Activated CD8-positive, alpha-beta memory T cell treated with anti-CD3 and anti-CD28 coated beads, Interleukin-2, amount 50 U/mL, for 1 hour (primary cell): Measurements from ENCODE around the gene KCTD20.
"Not testable (repeated sequence)": the region's sequence is repeated elsewhere in the genome, so short reads cannot be mapped to it uniquely, and the experiment has no call there.

Experiments used
- DNase-seq: peaks from one replicate; pipeline ENCODE4 v3.0.0-alpha.2; 2020; ENCODE audit errors: extremely low read depth

Gene KCTD20

DNA sequence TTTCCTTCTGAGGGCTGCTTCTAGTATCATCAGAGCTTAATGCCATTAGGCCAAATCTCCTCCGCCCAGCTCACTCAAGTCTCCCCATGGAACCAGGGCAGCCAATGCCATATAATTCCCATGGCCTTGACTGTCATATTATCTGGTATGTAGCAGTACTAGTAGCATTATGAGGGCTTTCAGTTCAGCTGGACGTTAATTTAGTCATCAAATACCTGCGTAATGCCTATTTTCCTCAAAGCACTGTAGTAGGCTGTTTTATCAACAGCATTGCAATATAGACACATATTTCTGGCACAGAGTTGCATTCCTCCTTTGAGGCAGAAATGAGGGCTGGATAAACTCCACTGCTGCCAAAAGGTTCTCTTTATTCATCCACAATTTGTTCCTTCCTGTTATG lies 1.7 kb downstream of the KCTD20 start:
- DNase-seq = no peak

- DNase-seq = no peak
Measured at GRCh38 chr6:36445621-36446020, 2.8 kb downstream of the KCTD20 start.

DNA sequence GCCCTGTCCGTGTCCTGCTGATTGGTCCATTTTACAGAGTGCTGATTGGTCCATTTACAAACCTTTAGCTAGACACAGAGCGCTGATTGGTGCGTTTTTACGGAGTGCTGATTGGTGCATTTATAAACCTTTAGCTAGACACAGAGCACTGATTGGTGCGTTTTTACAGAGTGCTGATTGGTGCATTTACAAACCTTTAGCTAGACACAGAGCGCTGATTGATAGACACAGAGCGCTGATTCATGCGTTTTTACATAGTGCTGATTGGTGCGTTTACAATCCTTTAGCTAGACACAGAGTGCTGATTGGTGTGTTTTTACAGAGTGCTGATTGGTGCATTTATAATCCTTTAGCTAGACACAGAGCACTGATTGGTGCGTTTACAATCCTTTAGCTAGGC lies 6.4 kb downstream of the KCTD20 start:
- DNase-seq = not testable (repeated sequence)

- not testable (repeated sequence) for DNase-seq
Measured at GRCh38 chr6:36452897-36453296, 10.1 kb downstream of the KCTD20 start.

- DNase-seq = no peak
Measured at GRCh38 chr6:36455486-36456027, 12.8 kb downstream of the KCTD20 start.

- no peak for DNase-seq
Measured at GRCh38 chr6:36459501-36459900, 16.7 kb downstream of the KCTD20 start.

- no peak for DNase-seq
Measured at GRCh38 chr6:36460916-36461315, 18.1 kb downstream of the KCTD20 start.

DNA sequence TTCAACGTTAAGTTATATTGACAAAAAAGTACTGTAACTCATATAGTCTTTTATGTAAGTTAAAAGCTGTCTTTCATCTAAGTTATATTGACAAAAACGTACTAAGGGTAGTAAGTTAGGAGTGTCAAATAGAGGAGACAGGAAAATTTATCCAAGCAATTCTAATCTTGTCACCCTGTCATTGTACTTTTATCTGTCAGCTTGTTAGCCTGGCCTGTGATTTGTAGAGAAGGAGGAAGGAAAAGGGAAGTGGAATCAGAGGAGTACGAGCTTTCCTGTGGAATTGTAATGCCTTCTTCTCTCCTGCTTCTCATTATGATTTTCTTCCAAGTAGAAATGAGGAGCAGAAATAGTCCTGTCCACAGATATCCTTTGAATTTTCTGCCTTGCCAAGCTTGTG lies 18.8 kb downstream of the KCTD20 start:
- no peak for DNase-seq

DNA sequence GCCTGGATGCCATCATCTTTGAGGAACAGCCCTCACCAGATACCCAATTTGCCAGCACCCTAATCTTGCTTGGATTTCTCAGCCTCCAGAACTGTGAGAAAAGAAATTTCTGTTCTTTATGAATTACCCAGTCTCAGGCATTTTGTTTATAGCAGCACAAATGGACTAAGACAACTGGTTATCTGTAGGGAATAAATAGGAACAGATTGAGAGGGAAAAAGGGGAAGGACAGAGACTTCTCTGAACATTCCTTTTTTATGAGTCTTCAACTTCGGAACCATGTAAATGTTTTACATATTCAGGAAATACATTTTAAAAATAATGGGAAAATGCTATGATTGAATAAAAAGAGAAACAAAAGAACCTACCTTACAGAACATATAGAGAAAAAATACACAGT lies 20.9 kb downstream of the KCTD20 start:
- DNase-seq = no peak

DNA sequence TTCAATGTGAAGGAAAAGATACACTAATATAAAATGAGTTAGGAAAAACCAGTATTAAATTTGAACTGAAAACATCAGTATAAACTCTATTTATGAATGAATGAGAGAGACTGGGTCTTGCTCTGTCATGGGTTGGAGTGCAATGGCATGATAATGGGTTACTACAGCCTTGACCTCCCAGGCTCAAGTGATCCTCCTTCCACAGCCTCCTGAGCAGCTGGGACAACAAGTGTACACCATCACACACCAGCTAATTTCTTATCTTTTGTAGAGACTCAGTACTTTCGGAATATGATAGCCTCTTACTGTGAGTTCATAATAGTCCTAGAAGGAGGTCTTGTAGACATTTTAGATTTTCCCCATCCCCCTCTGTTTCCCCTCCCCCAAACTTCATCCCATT lies 21.4 kb downstream of the KCTD20 start:
- no peak for DNase-seq

- no peak for DNase-seq
Measured at GRCh38 chr6:36467625-36468024, 24.8 kb downstream of the KCTD20 start.

- DNase-seq = no peak
Measured at GRCh38 chr6:36469148-36469661, 26.4 kb downstream of the KCTD20 start.

DNA sequence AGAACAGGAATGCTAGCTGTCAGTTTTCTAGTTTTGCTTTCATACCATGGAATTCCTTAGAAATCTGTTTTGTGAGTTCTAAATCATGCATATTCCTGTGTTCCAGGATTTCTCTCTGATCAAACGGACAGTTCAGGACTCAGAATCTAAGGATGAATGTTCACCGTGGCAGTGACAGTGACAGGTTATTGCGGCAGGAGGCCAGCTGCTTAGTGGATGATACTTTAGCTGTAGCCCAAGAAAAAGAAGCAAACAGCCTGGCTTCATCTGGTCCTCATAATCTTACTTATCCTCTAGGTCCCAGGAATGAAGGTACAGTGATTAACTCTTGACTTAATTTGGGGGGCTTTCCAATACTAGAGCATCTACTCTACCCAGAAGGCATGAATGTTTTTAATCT lies 27.1 kb downstream of the KCTD20 start:
- DNase-seq = no peak

DNA sequence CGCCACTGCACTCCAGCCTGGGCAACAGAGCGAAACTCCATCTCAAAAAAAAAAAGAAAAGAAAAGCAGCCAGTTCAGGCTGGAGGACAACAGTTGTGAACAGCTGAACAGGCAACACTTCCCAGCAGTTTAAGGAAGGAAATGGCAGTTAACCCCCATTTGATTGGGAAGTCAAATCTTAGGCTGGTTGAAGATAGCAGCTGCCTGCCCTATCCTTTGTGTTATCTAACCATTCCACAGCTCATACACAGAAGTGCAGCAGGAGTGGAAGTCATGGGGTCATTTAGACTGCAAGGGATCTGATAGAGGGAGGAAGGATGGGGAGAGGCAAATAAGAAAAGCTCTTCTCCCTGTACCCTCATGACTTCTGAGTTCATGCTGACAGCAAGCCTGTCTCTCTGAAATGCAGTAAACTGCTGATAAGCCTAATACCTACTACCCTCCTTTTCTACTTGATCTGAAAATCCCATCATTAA lies 35.3 kb downstream of the KCTD20 start:
- no peak for DNase-seq

DNA sequence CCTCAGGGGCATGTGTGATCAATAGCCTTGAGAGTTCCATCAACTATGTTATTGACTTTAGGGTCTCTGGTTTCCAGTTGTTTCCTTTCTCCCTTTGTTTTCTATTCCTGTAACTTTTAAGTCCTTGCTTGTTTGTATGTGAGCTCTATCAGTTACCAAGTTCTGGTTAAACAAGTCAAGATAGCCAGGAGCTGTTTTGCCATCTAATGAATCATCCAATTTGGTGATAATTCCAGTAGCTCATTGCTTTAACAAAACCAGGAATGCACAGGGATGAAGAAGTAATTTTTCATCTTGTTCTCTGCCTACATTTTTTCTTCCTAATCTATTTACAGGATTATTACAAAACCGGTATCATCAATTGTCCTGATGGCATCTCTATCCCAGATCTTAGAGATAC lies 36.5 kb downstream of the KCTD20 start:
- DNase-seq = no peak

DNA sequence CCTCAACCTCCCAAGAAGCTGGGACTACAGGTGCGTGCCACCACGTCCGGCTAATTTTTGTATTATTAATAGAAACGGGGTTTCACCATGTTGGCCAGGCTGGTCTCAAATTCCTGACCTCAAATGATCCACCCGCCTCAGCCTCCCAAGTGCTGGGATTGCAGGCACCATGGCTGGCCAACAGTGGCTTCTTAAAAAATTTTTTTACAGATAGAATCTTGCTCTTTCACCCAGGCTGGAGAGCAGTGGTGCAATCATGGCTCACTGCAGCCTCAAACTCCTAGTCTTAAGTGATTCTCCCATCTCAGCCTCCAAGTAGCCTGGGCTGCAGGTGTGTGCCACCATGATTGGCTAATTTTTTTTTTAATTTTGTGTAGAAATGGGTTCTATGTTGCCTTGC lies 40.5 kb downstream of the KCTD20 start:
- not testable (repeated sequence) for DNase-seq

DNA sequence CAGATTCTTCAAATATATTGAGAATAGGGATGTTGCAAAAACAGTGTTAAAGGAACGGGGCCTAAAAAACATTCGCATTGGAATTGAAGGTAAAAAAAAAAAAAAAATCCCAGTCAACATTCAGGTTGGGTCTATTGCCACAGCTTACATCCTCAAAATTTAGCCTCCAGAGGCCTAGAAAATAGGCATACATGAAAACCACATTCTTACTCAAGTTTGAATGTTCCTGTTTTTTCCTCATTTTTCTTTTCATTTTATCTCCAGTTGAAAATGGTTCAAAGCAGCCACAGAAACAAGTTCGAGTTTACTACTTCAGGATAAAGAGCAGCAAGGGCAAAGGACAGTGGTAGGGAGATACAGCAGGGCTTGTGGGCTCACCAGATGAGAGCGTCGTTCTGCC lies 41.9 kb downstream of the KCTD20 start:
- no peak for DNase-seq

- DNase-seq = no peak
Measured at GRCh38 chr6:36487698-36488097, 44.9 kb downstream of the KCTD20 start.

DNA sequence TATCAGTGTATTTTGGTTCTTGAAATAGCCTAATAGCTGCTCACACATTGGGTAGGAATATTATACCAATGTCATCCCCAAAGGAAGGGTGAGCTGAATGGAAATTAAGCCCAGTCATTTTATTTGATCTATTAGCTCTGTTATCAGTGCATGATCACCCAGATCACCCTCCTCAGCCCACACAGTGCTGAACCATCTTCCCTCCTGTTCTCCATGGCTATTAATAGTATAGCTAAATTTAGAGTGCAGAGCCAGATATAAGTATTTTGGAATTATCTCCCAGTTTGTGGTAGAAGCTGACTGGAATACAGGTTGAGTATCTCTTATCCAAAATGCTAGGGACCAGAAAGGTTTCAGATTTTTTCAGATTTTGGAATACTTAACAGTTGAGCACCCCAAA lies 45.4 kb downstream of the KCTD20 start:
- no peak for DNase-seq

DNA sequence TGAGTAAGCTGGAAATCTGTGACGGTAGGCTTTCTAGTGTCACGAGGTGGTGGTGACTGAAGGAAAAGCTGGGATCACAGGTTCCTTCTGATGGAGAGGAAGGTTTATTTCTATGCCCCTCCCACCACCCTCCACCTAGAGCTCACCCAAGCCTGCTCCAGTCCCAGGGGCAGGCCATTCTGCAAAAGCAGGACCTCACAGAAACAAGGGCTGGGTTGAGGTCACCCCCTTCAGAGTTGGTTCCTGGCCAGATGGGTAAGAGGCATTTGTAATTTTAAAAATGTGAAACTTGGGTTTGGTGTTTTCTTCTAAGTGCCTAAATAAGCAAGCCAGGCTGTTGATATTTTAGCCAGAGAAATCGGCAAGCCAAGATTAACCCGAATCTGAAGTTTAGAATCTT lies 46.6 kb downstream of the KCTD20 start:
- DNase-seq = no peak

DNA sequence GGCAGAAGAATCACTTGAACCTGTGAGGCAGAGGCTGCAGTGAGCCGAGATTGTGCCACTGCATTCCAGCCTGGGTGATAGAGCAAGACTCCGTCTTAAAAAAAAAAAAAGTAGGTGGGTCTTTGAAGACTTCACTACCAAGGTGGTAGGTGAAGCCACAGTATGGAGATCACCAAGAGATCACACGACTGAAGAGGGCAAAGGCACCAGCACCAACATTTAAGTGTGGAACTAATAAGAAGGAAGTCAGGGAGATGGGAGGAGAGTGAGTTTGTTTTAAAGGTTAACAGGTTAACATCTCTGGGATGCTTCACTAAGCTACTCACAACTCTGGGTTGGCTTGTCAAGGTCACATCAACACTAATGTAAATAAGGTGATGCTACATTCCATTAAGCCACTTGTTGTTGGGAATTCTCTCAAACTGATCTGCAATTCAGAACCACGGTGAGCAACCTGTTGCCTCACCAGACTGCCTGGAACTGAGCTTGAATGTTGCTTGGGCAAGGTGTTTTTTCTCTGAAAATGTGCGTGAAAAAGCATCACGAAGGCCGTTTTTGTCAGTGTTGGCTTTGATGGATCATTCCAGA lies 48.7 kb downstream of the KCTD20 start:
- no peak for DNase-seq

DNA sequence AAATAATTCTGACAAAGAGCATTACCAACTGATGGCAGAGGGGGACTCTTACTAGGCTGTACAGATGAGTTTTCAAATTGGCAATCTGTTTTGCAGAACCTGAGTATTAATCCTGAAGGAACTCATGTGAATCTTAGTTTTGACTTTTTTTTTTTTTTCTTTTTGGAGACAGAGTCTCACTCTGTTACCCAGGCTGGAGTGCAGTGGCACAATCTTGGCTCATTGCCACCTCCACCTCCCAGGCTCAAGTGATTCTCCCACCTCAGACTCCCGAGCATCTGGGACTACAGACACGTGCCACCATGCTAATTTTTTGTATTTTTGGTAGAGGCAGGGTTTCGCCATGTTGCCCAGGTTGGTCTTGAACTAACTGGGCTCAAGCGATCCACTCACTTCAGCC lies 49.3 kb downstream of the KCTD20 start:
- DNase-seq = no peak

GRCh38 chr6:36492621-36493020 lies 49.8 kb downstream of the KCTD20 start:
- no peak for DNase-seq

GRCh38 chr6:36493319-36493718 lies 50.5 kb downstream of the KCTD20 start:
- no peak for DNase-seq
